ENCODE data around the gene GYPB. TPM values are rescaled to one million over a fixed set of nuclear protein-coding genes. Genes with fewer than 3 reads are reported as not detected.
"Not testable (repeated sequence)": the region's sequence is repeated elsewhere in the genome, so short reads cannot be mapped to it uniquely, and the experiment has no call there.

GYPB gene
- total and polyA plus RNA-seq, 9 of the 15 experiments (the other 6 are each of a cell fraction or from before 2014, with no cell fraction given), result 16.9 to 205 (median 65.8) TPM

- H3K4me1 ChIP-seq (replicated peaks in 1 of 2; ENCODE audit: control insufficient read depth in 2 of 2, insufficient read depth in 2 of 2, low read length in 2 of 2); H3K4me2 ChIP-seq (ENCODE audit: insufficient read depth, low read length); H3K79me2 ChIP-seq (ENCODE audit: control insufficient read depth, insufficient read depth, low read length); CTCF ChIA-PET (ENCODE audit: low intra/inter-chr PET ratio); H3K9me3 ChIP-seq (replicated peaks; ENCODE audit: control insufficient read depth, insufficient read depth, low read depth, low read length); H4K20me1 ChIP-seq (replicated peaks; ENCODE audit: control insufficient read depth, insufficient read depth, low read length); in situ Hi-C loops (cut with MboI); POLR2A ChIA-PET; FAIRE-seq; BruUV-seq (replicated peaks); H3K9ac ChIP-seq (ENCODE audit: insufficient read depth in 1 of 2, low read depth in 2 of 2, low read length in 2 of 2); H3K9me1 ChIP-seq (ENCODE audit: control insufficient read depth, insufficient read depth, low read length); H3K4me3 ChIP-seq; H3K27me3 ChIP-seq (ENCODE audit: control insufficient read depth in 2 of 2, insufficient read depth in 2 of 2, low read length in 2 of 2); intact Hi-C loops (cut with micrococcal nuclease); H3K36me3 ChIP-seq (ENCODE audit: control insufficient read depth, insufficient read depth, low read length): not testable (repeated sequence)
- Histone ChIP-seq H2AFZ (ENCODE audit: low read depth, low read length) (peak overlapping the region; percentile 73), H3K27ac (ENCODE audit: extremely low read depth, low read depth, low read length) (peak overlapping the region; percentile 1; the same call in 1 of the 3 replicates)
- 42% methylated on average over 2 of the region's 2 CpGs for WGBS (ENCODE audit: insufficient coverage, low coverage, missing lambda C conversion rate)
- peak; percentile 62; the same call in 1 of the 2 replicates for TF ChIP-seq EGR1 (conservative IDR thresholded peaks at IDR 0.05)
- ATAC-seq (peak; percentile 75), DNase-seq (ENCODE audit: extremely low read depth in 1 of 4, low spot score in 3 of 4) (peak in 1 of 4 experiments; percentile 44)
These were observed 31.5 kb upstream of the GYPB start for GRCh38 chr4:144050631-144051030.

DNA sequence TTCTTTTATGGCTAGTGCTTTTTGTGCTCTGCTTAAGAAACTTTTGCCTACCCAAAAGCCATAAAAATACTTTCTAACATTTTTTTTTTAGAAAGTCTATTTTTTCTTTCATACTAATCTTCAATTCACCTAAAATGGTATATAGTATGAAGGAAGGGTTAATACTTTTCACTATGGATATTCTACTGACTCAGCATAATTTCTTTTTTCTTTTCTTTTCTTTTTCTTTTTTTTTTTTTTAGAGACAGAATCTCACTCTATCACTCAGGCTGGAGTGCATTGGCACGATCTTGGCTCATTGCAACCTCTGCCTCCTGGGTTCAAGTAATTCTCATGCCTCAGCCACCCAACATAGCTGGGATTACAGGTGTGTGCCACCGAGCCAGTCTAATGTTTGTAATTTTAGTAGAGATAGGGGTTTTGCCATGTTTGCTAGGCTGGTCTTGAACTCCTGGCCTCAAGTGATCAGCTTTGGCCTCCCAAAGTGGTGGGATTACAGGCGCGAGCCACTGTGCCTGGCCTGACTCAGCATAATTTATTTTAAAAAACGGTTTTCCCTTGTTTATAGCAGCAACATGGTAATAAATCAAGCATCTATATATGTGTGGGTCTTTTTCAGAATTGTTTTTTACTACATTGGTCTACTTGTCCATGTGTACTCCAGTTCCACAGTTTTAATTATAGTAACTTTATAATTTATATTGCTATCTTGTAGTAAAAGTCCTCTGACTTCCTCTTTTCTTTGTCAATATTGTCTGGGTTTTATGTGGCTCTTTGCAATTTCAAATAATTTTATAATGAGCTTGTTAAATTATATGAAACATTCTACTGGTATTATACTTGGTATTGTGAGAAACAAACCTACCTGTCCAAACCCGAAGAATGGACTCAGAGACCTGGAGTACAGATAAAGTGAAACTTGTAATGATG lies 30.6 kb upstream of the GYPB start:
- POLR2A ChIA-PET, result not testable (repeated sequence)
- TF ChIP-seq MAFG (tag; conservative IDR thresholded peaks at IDR 0.05) (peak; percentile 87), C11orf30 (IDR thresholded peaks at IDR 0.05; ENCODE audit: low read depth) (peak; percentile 89), MAFF (IDR thresholded peaks at IDR 0.05; ENCODE audit: low read length) (peak; percentile 87), NFE2 (IDR thresholded peaks at IDR 0.05; ENCODE audit: low read depth) (peak; percentile 71), CHAMP1 (IDR thresholded peaks at IDR 0.05) (0 out of 2 replicates have a peak, but pooled peaks have one; percentile 32), E2F6 (IDR thresholded peaks at IDR 0.05; ENCODE audit: borderline replicate concordance in 1 of 2, extremely low read depth in 1 of 2, insufficient read depth in 1 of 2, insufficient read length in 1 of 2, low read depth in 1 of 2, low read length in 1 of 2, poor library complexity in 1 of 2, severe bottlenecking in 1 of 2) (peak in 1 of 2 experiments; percentile 21), ZNF316 (IDR thresholded peaks at IDR 0.05) (peak; percentile 98), MAFK (IDR thresholded peaks at IDR 0.05; ENCODE audit: low read length) (peak; percentile 89), SPI1 (IDR thresholded peaks at IDR 0.05; ENCODE audit: borderline replicate concordance, low read depth, low read length) (peak; percentile 84)
- peak; percentile 27 for ATAC-seq

More for the DNA sequence above, 30.6 kb upstream of the GYPB start:
- H3K36me3 ChIP-seq (ENCODE audit: control insufficient read depth, insufficient read depth, low read length); H3K9me3 ChIP-seq (replicated peaks; ENCODE audit: control insufficient read depth, insufficient read depth, low read depth, low read length); intact Hi-C loops (cut with micrococcal nuclease); H3K9me1 ChIP-seq (ENCODE audit: control insufficient read depth, insufficient read depth, low read length); FAIRE-seq; H4K20me1 ChIP-seq (replicated peaks; ENCODE audit: control insufficient read depth, insufficient read depth, low read length); H3K4me2 ChIP-seq (ENCODE audit: insufficient read depth, low read length); BruUV-seq (replicated peaks); H3K9ac ChIP-seq (ENCODE audit: insufficient read depth in 1 of 2, low read depth in 2 of 2, low read length in 2 of 2); H3K4me3 ChIP-seq; H3K4me1 ChIP-seq (replicated peaks in 1 of 2; ENCODE audit: control insufficient read depth in 2 of 2, insufficient read depth in 2 of 2, low read length in 2 of 2); H3K27me3 ChIP-seq (ENCODE audit: control insufficient read depth in 2 of 2, insufficient read depth in 2 of 2, low read length in 2 of 2); H3K79me2 ChIP-seq (ENCODE audit: control insufficient read depth, insufficient read depth, low read length); CTCF ChIA-PET (ENCODE audit: low intra/inter-chr PET ratio): not testable (repeated sequence)
- peak overlapping the region; percentile 1; the same call in 2 of the 3 replicates for H3K27ac ChIP-seq (ENCODE audit: extremely low read depth, low read depth, low read length)
- in situ Hi-C loops (cut with MboI), result loop anchor here (5.0 kb wide), 1 partner anchor 112 kb away; no protein-coding TSS in a partner anchor
- peak in 1 of 4 experiments; percentile 16 for DNase-seq (ENCODE audit: extremely low read depth in 1 of 4, low spot score in 3 of 4)
- WGBS (ENCODE audit: insufficient coverage, low coverage, missing lambda C conversion rate), result 19% methylated on average over 5 of the region's 6 CpGs
- H2AFZ ChIP-seq (ENCODE audit: low read depth, low read length), result peak overlapping the region; percentile 73
